ENCODE data around the gene SLC2A9. TPM values are rescaled to one million over a fixed set of nuclear protein-coding genes. Genes with fewer than 3 reads are reported as not detected.
A peak's percentile ranks its signal among the peaks of the same experiment; 100 is the strongest.

The SLC2A9 gene
- total and polyA plus RNA-seq, 2 of the 13 experiments (the other 11 are each of a cell fraction or from before 2014, with no cell fraction given) = 36.2 to 42.3 TPM

DNA sequence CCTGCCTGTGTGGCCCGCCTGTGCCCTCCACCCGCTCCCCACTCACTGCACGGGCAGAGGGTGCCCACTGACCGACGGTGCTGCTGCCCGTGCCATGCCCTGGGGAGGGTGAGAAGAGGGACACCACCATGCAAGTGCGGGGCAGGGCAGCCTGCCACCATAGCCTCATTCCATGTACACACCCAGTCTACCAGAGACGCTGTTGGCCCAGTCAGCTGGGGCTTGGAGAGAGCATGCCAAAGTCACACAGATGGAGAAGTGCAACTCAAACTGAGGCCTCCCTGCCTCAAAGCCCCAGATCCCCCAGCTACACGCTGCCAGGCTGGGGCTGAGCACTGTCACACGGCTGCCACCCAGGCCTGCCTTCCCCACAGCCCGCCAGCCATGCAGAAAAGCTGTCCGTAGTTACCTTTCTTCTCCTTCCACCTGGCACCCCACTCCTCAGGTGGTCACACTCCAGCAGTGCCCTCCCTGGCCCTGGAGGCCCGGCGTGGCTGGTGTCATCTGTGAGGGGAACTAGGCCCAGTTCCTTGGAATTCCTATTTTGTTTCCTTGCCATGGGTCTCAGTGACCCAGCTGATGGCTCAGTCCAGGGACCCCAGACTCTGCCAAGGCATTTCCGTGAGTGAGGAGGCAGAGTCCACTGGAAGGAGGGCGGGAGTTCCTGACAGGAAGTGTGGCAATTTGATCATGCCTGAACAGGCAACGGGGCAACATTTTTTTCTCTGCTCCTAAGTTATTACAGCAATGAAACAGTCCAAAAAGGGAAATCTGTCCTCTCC, at the start of gene SLC2A9 (continued):
- TF ChIP-seq, protein P1, sequence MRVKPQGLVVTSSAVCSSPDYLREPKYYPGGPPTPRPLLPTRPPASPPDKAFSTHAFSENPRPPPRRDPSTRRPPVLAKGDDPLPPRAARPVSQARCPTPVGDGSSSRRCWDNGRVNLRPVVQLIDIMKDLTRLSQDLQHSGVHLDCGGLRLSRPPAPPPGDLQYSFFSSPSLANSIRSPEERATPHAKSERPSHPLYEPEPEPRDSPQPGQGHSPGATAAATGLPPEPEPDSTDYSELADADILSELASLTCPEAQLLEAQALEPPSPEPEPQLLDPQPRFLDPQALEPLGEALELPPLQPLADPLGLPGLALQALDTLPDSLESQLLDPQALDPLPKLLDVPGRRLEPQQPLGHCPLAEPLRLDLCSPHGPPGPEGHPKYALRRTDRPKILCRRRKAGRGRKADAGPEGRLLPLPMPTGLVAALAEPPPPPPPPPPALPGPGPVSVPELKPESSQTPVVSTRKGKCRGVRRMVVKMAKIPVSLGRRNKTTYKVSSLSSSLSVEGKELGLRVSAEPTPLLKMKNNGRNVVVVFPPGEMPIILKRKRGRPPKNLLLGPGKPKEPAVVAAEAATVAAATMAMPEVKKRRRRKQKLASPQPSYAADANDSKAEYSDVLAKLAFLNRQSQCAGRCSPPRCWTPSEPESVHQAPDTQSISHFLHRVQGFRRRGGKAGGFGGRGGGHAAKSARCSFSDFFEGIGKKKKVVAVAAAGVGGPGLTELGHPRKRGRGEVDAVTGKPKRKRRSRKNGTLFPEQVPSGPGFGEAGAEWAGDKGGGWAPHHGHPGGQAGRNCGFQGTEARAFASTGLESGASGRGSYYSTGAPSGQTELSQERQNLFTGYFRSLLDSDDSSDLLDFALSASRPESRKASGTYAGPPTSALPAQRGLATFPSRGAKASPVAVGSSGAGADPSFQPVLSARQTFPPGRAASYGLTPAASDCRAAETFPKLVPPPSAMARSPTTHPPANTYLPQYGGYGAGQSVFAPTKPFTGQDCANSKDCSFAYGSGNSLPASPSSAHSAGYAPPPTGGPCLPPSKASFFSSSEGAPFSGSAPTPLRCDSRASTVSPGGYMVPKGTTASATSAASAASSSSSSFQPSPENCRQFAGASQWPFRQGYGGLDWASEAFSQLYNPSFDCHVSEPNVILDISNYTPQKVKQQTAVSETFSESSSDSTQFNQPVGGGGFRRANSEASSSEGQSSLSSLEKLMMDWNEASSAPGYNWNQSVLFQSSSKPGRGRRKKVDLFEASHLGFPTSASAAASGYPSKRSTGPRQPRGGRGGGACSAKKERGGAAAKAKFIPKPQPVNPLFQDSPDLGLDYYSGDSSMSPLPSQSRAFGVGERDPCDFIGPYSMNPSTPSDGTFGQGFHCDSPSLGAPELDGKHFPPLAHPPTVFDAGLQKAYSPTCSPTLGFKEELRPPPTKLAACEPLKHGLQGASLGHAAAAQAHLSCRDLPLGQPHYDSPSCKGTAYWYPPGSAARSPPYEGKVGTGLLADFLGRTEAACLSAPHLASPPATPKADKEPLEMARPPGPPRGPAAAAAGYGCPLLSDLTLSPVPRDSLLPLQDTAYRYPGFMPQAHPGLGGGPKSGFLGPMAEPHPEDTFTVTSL (CRISPR knock-in tag; IDR thresholded peaks at IDR 0.05; ENCODE audit: borderline replicate concordance) = 0 out of 2 replicates have a peak, but pooled peaks have one; percentile 65
- TF ChIP-seq, protein P2, sequence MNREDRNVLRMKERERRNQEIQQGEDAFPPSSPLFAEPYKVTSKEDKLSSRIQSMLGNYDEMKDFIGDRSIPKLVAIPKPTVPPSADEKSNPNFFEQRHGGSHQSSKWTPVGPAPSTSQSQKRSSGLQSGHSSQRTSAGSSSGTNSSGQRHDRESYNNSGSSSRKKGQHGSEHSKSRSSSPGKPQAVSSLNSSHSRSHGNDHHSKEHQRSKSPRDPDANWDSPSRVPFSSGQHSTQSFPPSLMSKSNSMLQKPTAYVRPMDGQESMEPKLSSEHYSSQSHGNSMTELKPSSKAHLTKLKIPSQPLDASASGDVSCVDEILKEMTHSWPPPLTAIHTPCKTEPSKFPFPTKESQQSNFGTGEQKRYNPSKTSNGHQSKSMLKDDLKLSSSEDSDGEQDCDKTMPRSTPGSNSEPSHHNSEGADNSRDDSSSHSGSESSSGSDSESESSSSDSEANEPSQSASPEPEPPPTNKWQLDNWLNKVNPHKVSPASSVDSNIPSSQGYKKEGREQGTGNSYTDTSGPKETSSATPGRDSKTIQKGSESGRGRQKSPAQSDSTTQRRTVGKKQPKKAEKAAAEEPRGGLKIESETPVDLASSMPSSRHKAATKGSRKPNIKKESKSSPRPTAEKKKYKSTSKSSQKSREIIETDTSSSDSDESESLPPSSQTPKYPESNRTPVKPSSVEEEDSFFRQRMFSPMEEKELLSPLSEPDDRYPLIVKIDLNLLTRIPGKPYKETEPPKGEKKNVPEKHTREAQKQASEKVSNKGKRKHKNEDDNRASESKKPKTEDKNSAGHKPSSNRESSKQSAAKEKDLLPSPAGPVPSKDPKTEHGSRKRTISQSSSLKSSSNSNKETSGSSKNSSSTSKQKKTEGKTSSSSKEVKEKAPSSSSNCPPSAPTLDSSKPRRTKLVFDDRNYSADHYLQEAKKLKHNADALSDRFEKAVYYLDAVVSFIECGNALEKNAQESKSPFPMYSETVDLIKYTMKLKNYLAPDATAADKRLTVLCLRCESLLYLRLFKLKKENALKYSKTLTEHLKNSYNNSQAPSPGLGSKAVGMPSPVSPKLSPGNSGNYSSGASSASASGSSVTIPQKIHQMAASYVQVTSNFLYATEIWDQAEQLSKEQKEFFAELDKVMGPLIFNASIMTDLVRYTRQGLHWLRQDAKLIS (CRISPR knock-in tag; IDR thresholded peaks at IDR 0.05) = no peak
- TF ChIP-seq ZNF878 (CRISPR knock-in tag; IDR thresholded peaks at IDR 0.05) (no peak), PHB2 (IDR thresholded peaks at IDR 0.05; ENCODE audit: partially characterized antibody) (no peak), ZNF674 (CRISPR knock-in tag; IDR thresholded peaks at IDR 0.05; ENCODE audit: low read depth) (no peak), MEF2D (CRISPR knock-in tag; IDR thresholded peaks at IDR 0.05) (no peak; the same call in 1 of the 2 replicates), KLF13 (CRISPR knock-in tag; IDR thresholded peaks at IDR 0.05) (no peak), SOX6 (IDR thresholded peaks at IDR 0.05) (no peak), SOX6 (CRISPR knock-in tag; IDR thresholded peaks at IDR 0.05) (peak; percentile 52), ZNF431 (CRISPR knock-in tag; IDR thresholded peaks at IDR 0.05; ENCODE audit: borderline replicate concordance, low read depth) (no peak), ZNF724P (CRISPR knock-in tag; IDR thresholded peaks at IDR 0.05; ENCODE audit: borderline replicate concordance) (no peak), ZNF792 (CRISPR knock-in tag; IDR thresholded peaks at IDR 0.05) (peak; percentile 47; the same call in 1 of the 2 replicates), ARID2 (CRISPR knock-in tag; IDR thresholded peaks at IDR 0.05; ENCODE audit: borderline replicate concordance) (no peak), MED1 (CRISPR knock-in tag; IDR thresholded peaks at IDR 0.05) (peak; percentile 86), PHF20 (CRISPR knock-in tag; IDR thresholded peaks at IDR 0.05) (no peak; the same call in 1 of the 2 replicates)

Measured in HepG2 (cell line).